ENCODE measurements around the gene SRI. TPM values are rescaled to one million over a fixed set of nuclear protein-coding genes. Genes with fewer than 3 reads are reported as not detected.

The SRI gene
- total and polyA plus RNA-seq, 7 donors = 38.1 to 2,603 (median 80.9) TPM

GRCh38 chr7:88183051-88183450 lies 36.8 kb downstream of the SRI start:
- H3K4me1 ChIP-seq = no peaks in the 10 kb centered on the region
- no peaks in the 10 kb centered on the region for H3K27me3 ChIP-seq
- H3K9me3 ChIP-seq = no peaks in the 10 kb centered on the region
- no peak for DNase-seq
- TF ChIP-seq CTCF (IDR thresholded peaks at IDR 0.05) = no peak
- TF ChIP-seq POLR2A (IDR thresholded peaks at IDR 0.05) = no peak
- TF ChIP-seq POLR2AphosphoS5 (IDR thresholded peaks at IDR 0.05) = no peak
- no peak for TF ChIP-seq EP300 (IDR thresholded peaks at IDR 0.05)
- intact Hi-C loops (cut with DNase I) = no loop called here
- no peaks in the 10 kb centered on the region for H3K36me3 ChIP-seq
- no peak overlapping the region for H3K27ac ChIP-seq
- H3K4me3 ChIP-seq = no peak overlapping the region
- WGBS, 2 donors = 91 to 92% methylated on average over 1 of the region's 1 CpG

GRCh38 chr7:88176190-88176589 lies 43.6 kb downstream of the SRI start:
- no peaks in the 10 kb centered on the region for H3K36me3 ChIP-seq
- 89% methylated on average over 5 of the region's 5 CpGs for WGBS, 2 donors

DNA sequence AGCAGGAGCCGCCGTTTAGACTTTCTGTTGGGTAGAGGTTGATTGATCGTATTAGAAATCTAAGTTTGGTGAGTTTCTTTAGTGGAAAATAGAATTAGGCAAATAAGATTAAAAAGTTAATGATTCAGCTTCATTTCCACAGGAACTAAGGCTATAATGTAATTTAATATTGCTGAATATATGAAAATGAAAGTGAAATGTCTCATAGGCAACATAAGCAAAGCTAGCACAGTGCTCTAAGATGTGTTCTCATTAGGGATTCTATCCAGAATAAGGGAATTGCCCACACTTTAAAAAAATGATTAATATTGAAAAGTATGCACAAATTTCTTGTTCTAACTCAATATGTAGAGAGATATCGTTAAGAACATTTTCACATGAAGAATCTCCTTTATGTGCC lies 47.0 kb downstream of the SRI start:
- Histone ChIP-seq H3K9me3 (no peaks in the 10 kb centered on the region), H3K36me3 (no peaks in the 10 kb centered on the region), H3K27ac (no peak overlapping the region), H3K27me3 (no peaks in the 10 kb centered on the region), H3K4me1 (no peaks in the 10 kb centered on the region), H3K4me3 (no peak overlapping the region)
- no peak for TF ChIP-seq EP300 (IDR thresholded peaks at IDR 0.05)
- intact Hi-C loops (cut with DNase I) = no loop called here
- no peak for DNase-seq
- WGBS, 2 donors = 93 to 96% methylated on average over 4 of the region's 4 CpGs

More at GRCh38 chr7:88176190-88176589, 43.6 kb downstream of the SRI start:
- no peak for TF ChIP-seq POLR2A (IDR thresholded peaks at IDR 0.05)
- no peak for TF ChIP-seq CTCF (IDR thresholded peaks at IDR 0.05)
- TF ChIP-seq POLR2AphosphoS5 (IDR thresholded peaks at IDR 0.05) = no peak
- Histone ChIP-seq H3K9me3 (no peaks in the 10 kb centered on the region), H3K27ac (no peak overlapping the region), H3K4me3 (no peak overlapping the region), H3K4me1 (no peaks in the 10 kb centered on the region), H3K27me3 (no peaks in the 10 kb centered on the region)
- intact Hi-C loops (cut with DNase I) = no loop called here
- no peak for DNase-seq

DNA sequence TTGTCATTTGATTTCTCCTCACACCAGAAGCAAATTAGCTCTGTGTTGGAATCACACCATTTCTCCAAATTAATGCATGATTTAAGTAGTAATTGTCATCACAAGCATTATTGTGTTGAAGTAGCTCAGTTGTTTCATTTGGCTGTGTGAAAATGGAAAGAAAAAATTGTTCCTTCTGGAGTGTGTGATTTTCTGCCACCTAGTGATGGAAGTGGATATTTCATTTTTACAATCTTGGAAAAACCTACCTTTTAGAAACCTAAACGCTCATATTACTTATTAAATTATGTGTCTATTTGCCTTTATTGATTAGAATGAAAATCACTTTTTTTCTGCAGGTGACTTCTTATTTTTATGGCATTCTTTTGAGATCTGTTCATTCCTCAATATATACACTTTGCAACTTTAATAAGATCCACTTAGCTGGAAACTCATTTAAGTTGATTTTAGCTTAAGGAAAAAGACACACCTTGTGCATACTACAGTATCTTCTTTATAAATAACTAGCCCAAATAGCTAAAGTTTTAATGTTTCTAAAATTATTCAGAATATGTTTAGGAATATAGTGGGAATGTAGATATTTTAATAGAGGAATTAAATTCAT lies 50.0 kb downstream of the SRI start:
- no peak for DNase-seq
- Histone ChIP-seq H3K27me3 (no peaks in the 10 kb centered on the region), H3K4me3 (no peak overlapping the region), H3K4me1 (no peaks in the 10 kb centered on the region), H3K36me3 (no peaks in the 10 kb centered on the region), H3K9me3 (no peaks in the 10 kb centered on the region), H3K27ac (no peak overlapping the region)
- intact Hi-C loops (cut with DNase I) = no loop called here
- 7 to 20% methylated on average over 1 of the region's 1 CpG for WGBS, 2 donors
- TF ChIP-seq CTCF (IDR thresholded peaks at IDR 0.05) = peak in 1 of 4 experiments; percentile 47
- TF ChIP-seq POLR2AphosphoS5 (IDR thresholded peaks at IDR 0.05) = no peak
- no peak for TF ChIP-seq POLR2A (IDR thresholded peaks at IDR 0.05)
- TF ChIP-seq EP300 (IDR thresholded peaks at IDR 0.05) = no peak

DNA sequence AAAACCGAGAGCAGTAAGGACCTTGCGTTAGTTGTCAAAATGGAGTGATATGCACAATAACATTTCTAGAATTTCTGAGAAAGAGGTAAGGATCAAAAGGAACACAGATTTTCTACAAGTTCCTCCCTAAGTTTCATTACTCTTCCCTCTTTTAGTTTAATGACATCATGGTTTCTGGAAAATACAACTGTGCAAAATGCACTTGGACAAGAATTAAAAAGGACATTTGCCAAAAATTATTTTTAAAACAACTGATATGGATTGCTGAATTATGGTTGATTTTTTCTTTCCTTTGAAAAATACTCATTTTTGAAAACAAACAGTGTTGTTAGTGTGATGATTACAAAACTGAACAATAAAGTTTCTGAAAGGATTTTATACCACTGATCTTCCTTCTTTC lies 52.1 kb downstream of the SRI start:
- no peak for DNase-seq
- Histone ChIP-seq H3K9me3 (no peaks in the 10 kb centered on the region), H3K27ac (no peak overlapping the region), H3K36me3 (no peaks in the 10 kb centered on the region), H3K27me3 (no peaks in the 10 kb centered on the region), H3K4me1 (no peaks in the 10 kb centered on the region), H3K4me3 (no peak overlapping the region)
- intact Hi-C loops (cut with DNase I) = no loop called here
- TF ChIP-seq CTCF (IDR thresholded peaks at IDR 0.05) (no peak), POLR2AphosphoS5 (IDR thresholded peaks at IDR 0.05) (no peak), POLR2A (IDR thresholded peaks at IDR 0.05) (no peak), EP300 (IDR thresholded peaks at IDR 0.05) (no peak)
- 91 to 94% methylated on average over 2 of the region's 2 CpGs for WGBS, 2 donors

All from sigmoid colon (tissue), 7 donors.